Measurements from ENCODE around the gene SENP2. TPM values are rescaled to one million over a fixed set of nuclear protein-coding genes. Genes with fewer than 3 reads are reported as not detected.

SENP2 gene
- total and polyA plus RNA-seq, 2 of the 13 experiments (the other 11 are each of a cell fraction or from before 2014, with no cell fraction given), result 7.7 to 46.2 TPM

- TF ChIP-seq ZBTB33 (CRISPR knock-in tag; IDR thresholded peaks at IDR 0.05) (no peak), ZNF121 (CRISPR knock-in tag; IDR thresholded peaks at IDR 0.05) (no peak), KAT7 (CRISPR knock-in tag; IDR thresholded peaks at IDR 0.05; ENCODE audit: borderline replicate concordance) (no peak), TIGD3 (CRISPR knock-in tag; IDR thresholded peaks at IDR 0.05; ENCODE audit: borderline replicate concordance) (no peak), ZNF672 (CRISPR knock-in tag; IDR thresholded peaks at IDR 0.05) (no peak), UBTF (CRISPR knock-in tag; IDR thresholded peaks at IDR 0.05) (no peak; the same call in 1 of the 2 replicates), REST (IDR thresholded peaks at IDR 0.05; ENCODE audit: borderline replicate concordance in 1 of 2, low read depth in 1 of 2, low read length in 2 of 2) (no peak; a peak in 1 of 4 replicates), FOXP1 (IDR thresholded peaks at IDR 0.05) (no peak), FOXP1 (CRISPR knock-in tag; IDR thresholded peaks at IDR 0.05) (no peak), ATF1 (CRISPR knock-in tag; IDR thresholded peaks at IDR 0.05) (peak; percentile 96), MAFK (conservative IDR thresholded peaks at IDR 0.05 in 1 of 2, IDR thresholded peaks at IDR 0.05 in 1 of 2; ENCODE audit: low read length in 2 of 2) (no peak), CCDC6 (CRISPR knock-in tag; IDR thresholded peaks at IDR 0.05) (no peak), TFAP4 (IDR thresholded peaks at IDR 0.05; ENCODE audit: borderline replicate concordance, low read depth) (peak; percentile 60; the same call in 1 of the 2 replicates), YY1 (IDR thresholded peaks at IDR 0.05; ENCODE audit: insufficient read depth, insufficient replicate concordance, low read depth, low read length) (peak; percentile 41), CENPT (CRISPR knock-in tag; IDR thresholded peaks at IDR 0.05; ENCODE audit: low read depth) (no peak), THYN1 (CRISPR knock-in tag; IDR thresholded peaks at IDR 0.05; ENCODE audit: borderline replicate concordance, low read depth) (no peak)
Measured at GRCh38 chr3:185585859-185586685, at the start of gene SENP2 (continued).

Data from HepG2 (cell line).